Spleen (tissue), 11 donors: ENCODE data around the gene AGRN. TPM values are rescaled to one million over a fixed set of nuclear protein-coding genes. Genes with fewer than 3 reads are reported as not detected.
"Not testable (repeated sequence)": the region's sequence is repeated elsewhere in the genome, so short reads cannot be mapped to it uniquely, and the experiment has no call there.

Experiments used
- DNase-seq: peaks from one replicate; pipeline ENCODE4 v3.0.0-alpha.2; 2020
- H3K27ac ChIP-seq, 8 donors: fragments of 200-600 bp; sonication (generic) in 7 of 8; 1 replicate in 4 of 8; 2 replicates in 4 of 8; pipeline versions ENCODE4 v1.5.0 to v1.8.0; 2016 to 2021; ENCODE audit warnings: inconsistent platforms in 4 of 8, mild to moderate bottlenecking in 4 of 8, moderate library complexity in 1 of 8
- H3K27me3 ChIP-seq, 7 donors: fragments of 200-600 bp; sonication (generic) in 6 of 7; replicated peaks in 1 of 7; 1 replicate in 4 of 7; 2 replicates in 3 of 7; pipeline versions ENCODE4 v1.5.0 to v1.8.0; 2016 to 2021; ENCODE audit warnings: inconsistent platforms in 3 of 7, mild to moderate bottlenecking in 1 of 7
- H3K36me3 ChIP-seq, 6 donors: fragments of 200-600 bp; sonication (generic) in 5 of 6; 1 replicate in 4 of 6; 2 replicates in 2 of 6; pipeline versions ENCODE4 v1.5.0 to v1.8.0; 2016 to 2021; ENCODE audit warnings: inconsistent platforms in 2 of 6
- H3K4me1 ChIP-seq, 6 donors: fragments of 200-600 bp; sonication (generic) in 5 of 6; 1 replicate in 3 of 6; 2 replicates in 3 of 6; pipeline versions ENCODE4 v1.5.0 to v1.8.0; 2016 to 2021; ENCODE audit warnings: inconsistent platforms in 3 of 6
- H3K4me3 ChIP-seq, 8 donors: fragments of 200-600 bp; sonication (generic) in 7 of 8; 1 replicate in 4 of 8; 2 replicates in 4 of 8; pipeline versions ENCODE4 v1.5.0 to v1.8.0; 2016 to 2021; ENCODE audit warnings: inconsistent platforms in 4 of 8, mild to moderate bottlenecking in 4 of 8, moderate library complexity in 2 of 8
- H3K9me3 ChIP-seq, 8 donors: fragments of 200-600 bp; sonication (generic) in 7 of 8; 1 replicate in 4 of 8; 2 replicates in 4 of 8; pipeline versions ENCODE4 v1.5.0 to v1.8.0; 2016 to 2021; ENCODE audit warnings: inconsistent platforms in 4 of 8
- CTCF ChIP-seq, 11 experiments: fragments of 200-600 bp in 7 of 11; fragments of 450-650 bp in 4 of 11; sonication (generic) in 4 of 11; IDR thresholded peaks in 8 of 11; conservative IDR thresholded peaks in 3 of 11; 1 replicate in 7 of 11; 2 replicates in 4 of 11; pipeline versions ENCODE4 v1.4.0 to v1.8.0; 2016 to 2021; ENCODE audit warnings: antibody characterized with exemption in 11 of 11, inconsistent platforms in 4 of 11, mild to moderate bottlenecking in 1 of 11
- POLR2A ChIP-seq, 3 donors: fragments of 450-650 bp; IDR thresholded peaks; one replicate each; pipeline ENCODE4 v1.5.1; 2017; ENCODE audit warnings: antibody characterized with exemption in 3 of 3, mild to moderate bottlenecking in 1 of 3
- POLR2AphosphoS5 ChIP-seq, 3 donors: sonication (generic); formaldehyde crosslinking; IDR thresholded peaks; one replicate each; pipeline ENCODE4 v1.5.1; 2017; ENCODE audit warnings: antibody characterized with exemption in 3 of 3
- WGBS, 5 donors: extraction: QIAGEN DNeasy Blood & Tissue Kit in 3 of 5; methylation state at CpG; one replicate each; pipeline versions ENCODE4 v1.1.5 to v1.1.7; 2013 to 2018; 5-methylcytosine and 5-hydroxymethylcytosine counted together
- intact Hi-C: fragments of 100-400 bp; cut with DNase I; formaldehyde crosslinking; loops from one replicate; pipeline ENCODE4 v1.15.0; 2023; ENCODE audit warnings: low total_unique reads
- polyA plus RNA-seq, 3 donors: library from polyadenylated mRNA; stranded (reverse); fragments of 200-250 nt; gene quantifications; one replicate each; pipeline ENCODE4 v1.2.1, GENCODE V29; 2013
- total RNA-seq, 7 donors: library from RNA; depleted of rRNA in 3 of 7; stranded (reverse); fragments of >200 nt in 3 of 7; fragmentation: NEBNext Ultra II Directional in 4 of 7; extraction: Animal tissue kit (Norgen Biotek cat#: 25700) in 4 of 7; gene quantifications; one replicate each; pipeline versions ENCODE4 v1.1.0 to v1.2.1, GENCODE V29; 2016 to 2021
- donor health status: healthy with polysubstance abuse.
- donor health status: DM: no; HTN: no; CAD: no; lungs with moderate emphysema.
- donor health status: DM: no; HTN: no; CAD: no.
- donor health status: Bipolar disorder and iron deficiency.
- donor health status: healthy.
- donor health status: DM: no; HTN: no; CAD: no.
- donor health status: DM: yes; HTN: yes; CAD: no.

The AGRN gene
- total and polyA plus RNA-seq, 10 donors, result 4.6 to 27.2 (median 14.5) TPM

DNA sequence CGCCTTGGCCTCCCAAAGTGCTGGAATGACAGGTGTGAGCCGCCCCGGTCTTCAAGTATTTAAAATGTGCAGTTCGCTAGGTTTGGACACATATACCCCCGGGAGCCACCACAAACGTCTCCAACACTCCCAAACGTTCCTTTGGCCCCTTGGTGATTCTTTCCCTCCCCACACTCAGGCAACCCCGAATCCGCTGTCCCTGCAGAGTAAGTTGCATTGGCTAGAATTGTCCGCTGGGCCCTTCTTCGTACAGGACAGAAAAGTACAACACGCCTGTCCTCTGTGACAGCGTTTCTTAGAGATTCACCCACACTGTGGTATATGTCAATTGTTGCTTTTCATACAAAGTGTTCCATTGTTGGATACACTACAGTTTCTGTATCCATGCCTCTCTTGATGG, 34.8 kb upstream of the AGRN start:
- Histone ChIP-seq H3K9me3 (no peaks in the 10 kb centered on the region), H3K4me3 (no peak overlapping the region), H3K36me3 (no peaks in the 10 kb centered on the region), H3K27ac (no peak overlapping the region), H3K4me1 (peaks cover 0 to 9% (median 4%) of the 10 kb centered on the region in 6 donors), H3K27me3 (peaks cover 0 to 77% (median 14%) of the 10 kb centered on the region in 7 donors)
- TF ChIP-seq POLR2AphosphoS5 (IDR thresholded peaks at IDR 0.05), result no peak
- TF ChIP-seq POLR2A (IDR thresholded peaks at IDR 0.05), result no peak
- no peak for TF ChIP-seq CTCF (IDR thresholded peaks at IDR 0.05 in 8 of 11, conservative IDR thresholded peaks at IDR 0.05 in 3 of 11)
- 76 to 85% (median 78%) methylated on average over 13 of the region's 13 CpGs for WGBS, 5 donors
- intact Hi-C loops, result loop anchor here (5.0 kb wide), 1 partner anchor 77 kb away; no protein-coding TSS in a partner anchor
- no peak for DNase-seq

- WGBS, 5 donors, result 78 to 92% (median 89%) methylated on average over 5 of the region's 5 CpGs
- H3K4me1 ChIP-seq, H3K36me3 ChIP-seq, H3K4me3 ChIP-seq, H3K27ac ChIP-seq, DNase-seq: not testable (repeated sequence)
- peaks cover 0 to 71% (median 10%) of the 10 kb centered on the region in 7 donors for H3K27me3 ChIP-seq
- H3K9me3 ChIP-seq, result peaks cover 0 to 17% (median 11%) of the 10 kb centered on the region in 8 donors
- intact Hi-C loops, result loop anchor here (5.0 kb wide), 1 partner anchor 74 kb away; no protein-coding TSS in a partner anchor
Measured at GRCh38 chr1:988061-988460, 31.9 kb upstream of the AGRN start.

DNA sequence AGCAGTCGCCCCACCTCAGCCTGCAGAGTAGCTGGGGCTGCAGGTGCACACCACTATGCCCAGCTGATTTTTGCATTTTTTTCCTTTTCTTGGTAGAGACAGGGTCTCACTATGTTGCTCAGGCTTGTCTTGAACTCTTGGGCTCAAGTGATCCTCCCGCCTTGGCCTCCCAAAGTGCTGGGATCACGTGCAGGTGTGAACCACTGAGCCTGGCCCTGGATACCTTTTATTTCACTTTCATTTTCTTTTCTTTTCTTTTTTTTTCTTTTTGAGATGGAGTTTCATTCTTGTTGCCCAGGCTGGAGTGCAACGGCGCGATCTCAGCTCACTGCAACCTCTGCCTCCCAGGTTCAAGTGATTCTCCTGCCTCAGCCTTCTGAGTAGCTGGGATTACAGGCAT, 28.6 kb upstream of the AGRN start:
- H3K4me1 ChIP-seq, intact Hi-C loops, H3K27ac ChIP-seq, H3K36me3 ChIP-seq, H3K4me3 ChIP-seq, DNase-seq: not testable (repeated sequence)
- 82 to 92% (median 86%) methylated on average over 6 of the region's 6 CpGs for whole genome bisulfite sequencing, 5 donors
- Histone ChIP-seq H3K9me3 (peaks cover 0 to 17% (median 11%) of the 10 kb centered on the region in 8 donors), H3K27me3 (peaks cover 0 to 71% (median 5%) of the 10 kb centered on the region in 7 donors)

DNA sequence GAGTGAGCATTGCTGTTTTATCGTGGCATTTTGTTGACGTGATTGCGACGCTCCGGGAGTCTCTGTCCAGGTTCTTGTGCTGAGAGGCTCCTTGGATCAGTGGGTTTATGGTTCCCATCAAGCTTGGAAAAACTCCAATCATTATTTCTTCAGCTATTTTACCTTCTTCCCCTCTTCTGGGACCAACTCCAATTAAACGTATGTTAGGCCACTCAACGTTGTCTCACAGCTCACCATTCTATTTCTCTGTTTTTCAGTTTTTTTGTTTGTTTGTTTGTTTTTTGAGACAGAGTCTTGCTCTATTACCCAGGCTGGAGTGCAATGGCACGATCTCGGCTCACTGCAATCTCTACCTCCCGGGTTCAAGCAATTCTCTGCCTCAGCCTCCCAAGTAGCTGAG, 28.0 kb upstream of the AGRN start:
- intact Hi-C loops, result no loop called here

GRCh38 chr1:992362-992761, 27.6 kb upstream of the AGRN start:
- WGBS, 5 donors, result 66 to 84% (median 75%) methylated on average over 7 of the region's 7 CpGs
- H3K9me3 ChIP-seq, result peaks cover 0 to 17% (median 11%) of the 10 kb centered on the region in 8 donors
- peaks cover 0 to 77% (median 13%) of the 10 kb centered on the region in 7 donors for H3K27me3 ChIP-seq
- TF ChIP-seq POLR2AphosphoS5 (IDR thresholded peaks at IDR 0.05), result no peak
- TF ChIP-seq POLR2A (IDR thresholded peaks at IDR 0.05), result no peak
- TF ChIP-seq CTCF (IDR thresholded peaks at IDR 0.05 in 8 of 11, conservative IDR thresholded peaks at IDR 0.05 in 3 of 11), result no peak
- H3K36me3 ChIP-seq, result no peaks in the 10 kb centered on the region
- peaks cover 0 to 17% (median 3%) of the 10 kb centered on the region in 6 donors for H3K4me1 ChIP-seq
- no peak for DNase-seq
- no peak overlapping the region for H3K27ac ChIP-seq
- no peak overlapping the region for H3K4me3 ChIP-seq
- intact Hi-C loops, result no loop called here

More for the DNA sequence above, 28.0 kb upstream of the AGRN start:
- Histone ChIP-seq H3K27ac (no peak overlapping the region), H3K36me3 (no peaks in the 10 kb centered on the region), H3K9me3 (peaks cover 0 to 17% (median 11%) of the 10 kb centered on the region in 8 donors), H3K4me3 (no peak overlapping the region), H3K4me1 (peaks cover 0 to 12% (median under 1%) of the 10 kb centered on the region in 6 donors), H3K27me3 (peaks cover 0 to 75% (median 8%) of the 10 kb centered on the region in 7 donors)
- no peak for DNase-seq
- 92 to 96% (median 95%) methylated on average over 10 of the region's 10 CpGs for WGBS, 5 donors
- TF ChIP-seq CTCF (IDR thresholded peaks at IDR 0.05 in 8 of 11, conservative IDR thresholded peaks at IDR 0.05 in 3 of 11) (no peak), POLR2A (IDR thresholded peaks at IDR 0.05) (no peak), POLR2AphosphoS5 (IDR thresholded peaks at IDR 0.05) (no peak)
